ENCODE measurements around the gene TANK. TPM values are rescaled to one million over a fixed set of nuclear protein-coding genes. Genes with fewer than 3 reads are reported as not detected.

TANK gene
- total and polyA plus RNA-seq, 2 of the 8 experiments (the other 6 are each of a cell fraction or from before 2014, with no cell fraction given): 7.0 to 26.1 TPM

- TF ChIP-seq CHD7 (IDR thresholded peaks at IDR 0.05; ENCODE audit: insufficient replicate concordance, low read length) (no peak), USF2 (IDR thresholded peaks at IDR 0.05; ENCODE audit: low read length) (no peak), TBP (IDR thresholded peaks at IDR 0.05; ENCODE audit: low read depth, low read length) (no peak), EP300 (IDR thresholded peaks at IDR 0.05; ENCODE audit: borderline replicate concordance in 1 of 2, low read depth in 2 of 2, low read length in 2 of 2) (no peak)
Observed at GRCh38 chr2:161161074-161161706, 962 bp downstream of the TANK start (continued).

All from H1 (cell line).